Germinal center (tissue), 1 donor: ENCODE measurements around the gene LAGE3.

Source experiments
- DNase-seq: peaks from one replicate; pipeline ENCODE4 v3.0.0; 2012; ENCODE audit warnings: mixed read lengths, low spot score

Gene LAGE3

GRCh38 chrX:154434394-154435168 lies 44.5 kb downstream of the LAGE3 start:
- DNase-seq, result no peak

DNA sequence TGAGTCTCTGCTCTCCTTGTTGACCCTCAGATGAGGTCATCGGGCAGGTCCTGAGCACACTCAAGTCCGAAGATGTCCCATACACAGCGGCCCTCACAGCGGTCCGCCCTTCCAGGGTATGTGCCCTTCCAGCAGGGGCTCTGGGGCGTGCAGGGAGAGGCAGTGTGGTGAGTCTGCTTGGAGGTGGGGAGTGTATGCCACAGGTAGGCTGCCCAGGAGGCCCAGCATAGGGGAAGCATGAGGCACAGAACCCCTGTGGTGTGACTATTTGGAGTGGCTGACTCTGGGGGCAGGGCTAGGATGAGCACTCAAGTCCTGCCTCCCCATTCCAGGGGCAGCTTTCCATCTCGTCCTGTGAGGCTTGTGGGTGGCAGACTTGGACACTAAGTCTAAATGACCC lies 45.5 kb downstream of the LAGE3 start:
- no peak for DNase-seq

GRCh38 chrX:154432210-154432609 lies 46.9 kb downstream of the LAGE3 start:
- no peak for DNase-seq

DNA sequence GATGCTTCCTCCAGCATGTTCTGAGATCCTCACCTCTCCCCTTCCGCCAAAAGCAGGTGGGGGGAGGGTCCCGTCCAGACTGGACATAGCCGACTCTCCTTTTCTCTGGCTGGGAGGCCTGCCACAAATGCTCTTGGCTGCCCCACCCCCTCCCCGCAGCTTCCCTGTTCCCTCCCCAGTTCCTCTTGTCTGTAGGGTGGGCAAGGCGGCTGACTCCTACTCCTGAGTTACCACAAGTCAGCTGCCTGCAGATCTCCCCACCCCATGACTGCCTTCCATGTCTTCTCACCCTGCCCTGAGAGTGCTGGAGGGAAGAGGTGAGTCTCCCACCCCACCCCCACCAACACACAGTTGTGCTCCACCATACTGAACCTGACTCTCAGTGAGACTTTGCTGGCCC lies 47.7 kb downstream of the LAGE3 start:
- no peak for DNase-seq

- DNase-seq, result no peak
Measured at GRCh38 chrX:154430916-154431315, 48.2 kb downstream of the LAGE3 start.

GRCh38 chrX:154430479-154430878 lies 48.6 kb downstream of the LAGE3 start:
- no peak for DNase-seq

- DNase-seq, result no peak
Measured at GRCh38 chrX:154429711-154430110, 49.4 kb downstream of the LAGE3 start.

DNA sequence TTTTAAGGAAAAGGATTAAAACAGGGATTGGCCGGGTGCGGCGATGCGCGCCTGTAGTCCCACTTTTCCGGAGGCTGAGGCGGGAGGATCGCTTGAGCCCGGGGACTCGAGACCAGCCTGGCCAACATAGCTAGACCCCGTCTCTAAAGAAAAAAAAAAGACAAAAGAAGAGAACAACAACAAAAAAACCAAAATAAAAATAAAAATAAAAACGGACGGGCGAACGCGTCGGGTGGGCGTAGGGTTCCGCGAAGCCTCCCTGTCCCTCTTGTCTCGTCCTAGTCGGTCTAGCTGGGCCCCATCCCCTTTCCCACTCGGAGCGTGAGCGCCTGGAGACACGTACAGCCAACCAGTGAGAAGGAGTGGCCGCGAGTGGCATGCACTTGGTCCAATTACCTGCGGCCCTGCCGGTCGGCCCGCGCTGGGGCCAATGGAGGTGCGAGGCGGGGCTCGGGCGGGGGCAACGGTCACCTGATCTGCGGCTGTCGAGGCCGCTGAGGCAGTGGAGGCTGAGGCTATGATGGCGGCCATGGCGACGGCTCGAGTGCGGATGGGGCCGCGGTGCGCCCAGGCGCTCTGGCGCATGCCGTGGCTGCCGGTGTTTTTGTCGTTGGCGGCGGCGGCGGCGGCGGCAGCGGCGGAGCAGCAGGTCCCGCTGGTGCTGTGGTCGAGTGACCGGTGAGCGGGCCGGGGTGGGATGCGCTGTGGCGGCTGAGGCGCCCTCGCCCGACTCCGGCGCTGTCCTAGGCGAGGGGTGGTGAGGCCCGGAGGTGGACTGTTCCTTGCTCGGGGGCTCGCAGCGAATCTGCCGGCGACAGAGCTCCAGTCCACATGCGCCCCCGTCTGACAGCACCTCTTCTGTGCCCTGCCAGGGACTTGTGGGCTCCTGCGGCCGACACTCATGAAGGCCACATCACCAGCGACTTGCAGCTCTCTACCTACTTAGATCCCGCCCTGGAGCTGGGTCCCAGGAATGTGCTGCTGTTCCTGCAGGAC lies 50.6 kb downstream of the LAGE3 start, which contains the start of gene ATP6AP1:
Gene ATP6AP1 (plus strand): TSS at position 502 of the 996 bp plus-strand sequence. CDS start 16 bp downstream, at position 518.
- DNase-seq, result peak; percentile 89
